Body of pancreas (tissue), 4 donors: ENCODE results near the gene ABCG8.

Experiments
- CTCF ChIP-seq, 7 experiments: fragments of 450-650 bp in 4 of 7; fragments of 200-600 bp in 3 of 7; sonication (generic) in 3 of 7; IDR thresholded peaks; one replicate each; pipeline ENCODE4 v1.5.1; 2016 to 2019; ENCODE audit warnings: antibody characterized with exemption in 7 of 7
- POLR2A ChIP-seq, 3 donors: fragments of 450-650 bp; IDR thresholded peaks; one replicate each; pipeline ENCODE4 v1.6.1; 2016; ENCODE audit warnings: antibody characterized with exemption in 3 of 3, mild to moderate bottlenecking in 2 of 3

DNA sequence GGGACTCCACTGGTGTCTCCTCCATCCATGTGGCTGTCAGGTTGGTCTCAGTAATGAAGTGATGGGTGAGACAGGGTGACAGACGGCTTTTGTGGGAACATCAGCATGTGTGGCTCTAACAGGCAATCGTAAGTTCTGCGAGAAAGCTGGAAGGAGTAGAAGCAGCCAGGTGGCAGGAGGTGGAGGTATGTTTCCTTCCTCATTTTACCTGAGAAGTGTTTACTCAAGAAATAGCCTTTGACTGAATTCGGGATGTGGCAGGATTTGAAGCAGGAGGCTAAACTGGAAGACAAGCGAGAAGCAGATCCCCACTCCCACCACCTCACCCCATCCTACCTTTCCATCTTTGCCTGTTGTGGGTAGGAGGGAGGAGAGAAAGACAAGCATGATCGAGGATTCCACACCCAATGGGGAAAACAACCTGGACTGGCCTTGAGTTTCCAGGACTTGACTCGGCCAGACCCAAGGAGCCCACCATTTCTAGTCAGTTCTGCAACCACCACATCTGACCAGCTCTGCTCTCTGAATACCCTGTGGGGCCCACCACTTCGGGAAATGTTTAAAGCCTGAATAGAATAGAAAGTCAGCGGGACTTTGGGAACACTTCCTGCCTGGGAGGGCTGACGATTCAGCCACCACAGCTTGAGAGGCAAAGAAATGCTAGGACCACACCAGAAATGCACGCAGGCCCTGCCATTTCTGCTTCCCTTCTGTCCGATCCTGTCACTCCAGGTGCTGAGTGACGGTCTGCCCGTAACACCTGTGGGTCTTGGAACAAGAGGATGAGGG is 1.2 kb downstream of the ABCG8 start:
- TF ChIP-seq POLR2A (IDR thresholded peaks at IDR 0.05) (no peak), CTCF (IDR thresholded peaks at IDR 0.05) (no peak)
